CD14-positive monocyte (primary cell): ENCODE measurements around the gene SMARCA2. TPM values are rescaled to one million over a fixed set of nuclear protein-coding genes. Genes with fewer than 3 reads are reported as not detected.

Experiments used
- DNase-seq, 3 donors: peaks; one replicate each; pipeline ENCODE4 v3.0.0-alpha.2; 2011 to 2022
- H2AFZ ChIP-seq: 2 replicates; pipeline ENCODE4 v1.6.0; 2012; ENCODE audit warnings: mild to moderate bottlenecking, low read depth, low read length, inconsistent platforms; ENCODE audit not compliant: insufficient read depth, poor library complexity, severe bottlenecking
- H3K27ac ChIP-seq, 2 donors: 1 replicate in 1 of 2; 2 replicates in 1 of 2; pipeline ENCODE4 v1.5.1; 2012 to 2013; ENCODE audit warnings: low read length in 2 of 2, control low read depth in 1 of 2, inconsistent platforms in 1 of 2, low read depth in 1 of 2, mild to moderate bottlenecking in 1 of 2
- H3K27me3 ChIP-seq, 2 donors: one replicate each; pipeline versions ENCODE4 v1.6.0 to v1.6.1; 2011 to 2013; ENCODE audit warnings: low read length in 2 of 2; ENCODE audit not compliant: control insufficient read depth in 2 of 2, insufficient read depth in 2 of 2
- H3K36me3 ChIP-seq, 2 donors: replicated peaks in 1 of 2; 1 replicate in 1 of 2; 2 replicates in 1 of 2; pipeline versions ENCODE4 v1.5.1 to v1.6.1; 2012 to 2013; ENCODE audit warnings: low read length in 2 of 2, control low read depth in 1 of 2, inconsistent platforms in 1 of 2, mild to moderate bottlenecking in 1 of 2; ENCODE audit not compliant: insufficient read depth in 2 of 2, control insufficient read depth in 1 of 2
- H3K4me1 ChIP-seq, 2 donors: 1 replicate in 1 of 2; 2 replicates in 1 of 2; pipeline versions ENCODE4 v1.5.1 to v1.6.1; 2012 to 2013; ENCODE audit warnings: low read length in 2 of 2, control low read depth in 1 of 2, inconsistent platforms in 1 of 2, mild to moderate bottlenecking in 1 of 2, moderate library complexity in 1 of 2; ENCODE audit not compliant: insufficient read depth in 2 of 2, control insufficient read depth in 1 of 2
- H3K4me2 ChIP-seq: replicated peaks from 2 replicates; pipeline ENCODE3; 2012; ENCODE audit warnings: low read length, moderate library complexity, mild to moderate bottlenecking; ENCODE audit not compliant: poor library complexity, severe bottlenecking; ENCODE audit errors: extremely low read depth
- H3K4me3 ChIP-seq, 3 experiments: fragments of 200-600 bp in 1 of 3; sonication (generic) in 1 of 3; replicated peaks in 1 of 3; 1 replicate in 2 of 3; 2 replicates in 1 of 3; pipeline ENCODE4 v1.5.1; 2011 to 2013; ENCODE audit warnings: low read length in 3 of 3, mild to moderate bottlenecking in 3 of 3, control low read depth in 2 of 3, low read depth in 2 of 3, inconsistent platforms in 1 of 3, moderate library complexity in 1 of 3
- H3K79me2 ChIP-seq: 2 replicates; pipeline ENCODE4 v1.6.0; 2012; ENCODE audit warnings: mild to moderate bottlenecking, control low read depth, inconsistent platforms, low read length, moderate library complexity; ENCODE audit not compliant: insufficient read depth
- H3K9ac ChIP-seq: 2 replicates; pipeline ENCODE4 v1.6.0; 2017; ENCODE audit warnings: low read length, mild to moderate bottlenecking; ENCODE audit not compliant: insufficient read depth, poor library complexity, severe bottlenecking
- H3K9me3 ChIP-seq, 2 donors: replicated peaks in 1 of 2; 1 replicate in 1 of 2; 2 replicates in 1 of 2; pipeline versions ENCODE4 v1.5.1 to v1.6.1; 2012 to 2013; ENCODE audit warnings: low read length in 2 of 2, control low read depth in 1 of 2; ENCODE audit not compliant: control insufficient read depth in 1 of 2, insufficient read depth in 1 of 2
- H4K20me1 ChIP-seq: 2 replicates; pipeline ENCODE4 v1.6.0; 2012; ENCODE audit warnings: mild to moderate bottlenecking, low read length, control low read depth, moderate library complexity; ENCODE audit not compliant: insufficient read depth
- H3K27ac Mint-ChIP-seq, 7 donors: one replicate each; pipeline ENCODE4 v1.8.0; 2020; ENCODE audit warnings: mild to moderate bottlenecking in 7 of 7, mixed read lengths in 7 of 7, moderate library complexity in 6 of 7, inconsistent platforms in 2 of 7
- H3K27me3 Mint-ChIP-seq, 3 donors: one replicate each; pipeline ENCODE4 v1.8.0; 2021 to 2022; ENCODE audit warnings: low read depth in 3 of 3, mild to moderate bottlenecking in 3 of 3, mixed read lengths in 3 of 3, moderate library complexity in 3 of 3, inconsistent platforms in 1 of 3
- H3K36me3 Mint-ChIP-seq, 2 donors: one replicate each; pipeline ENCODE4 v1.8.0; 2020; ENCODE audit warnings: mixed read lengths in 2 of 2, inconsistent platforms in 1 of 2, mild to moderate bottlenecking in 1 of 2
- H3K4me1 Mint-ChIP-seq: one replicate; pipeline ENCODE4 v1.8.0; 2020; ENCODE audit warnings: mild to moderate bottlenecking, mixed read lengths
- H3K4me3 Mint-ChIP-seq, 2 donors: one replicate each; pipeline ENCODE4 v1.8.0; 2020; ENCODE audit warnings: mild to moderate bottlenecking in 2 of 2, mixed read lengths in 2 of 2, moderate library complexity in 1 of 2
- H3K9me3 Mint-ChIP-seq, 7 donors: one replicate each; pipeline ENCODE4 v1.8.0; 2020 to 2022; ENCODE audit warnings: mixed read lengths in 7 of 7, mild to moderate bottlenecking in 6 of 7, moderate library complexity in 6 of 7, inconsistent platforms in 2 of 7
- CTCF ChIP-seq: fragments of 200-600 bp; IDR thresholded peaks from one replicate; pipeline ENCODE4 v1.8.0; 2022; ENCODE audit warnings: antibody characterized with exemption, mild to moderate bottlenecking
- WGBS: methylation state at CpG from one replicate; pipeline ENCODE4 v1.1.5; 2013; ENCODE audit warnings: missing lambda C conversion rate; ENCODE audit not compliant: insufficient coverage; 5-methylcytosine and 5-hydroxymethylcytosine counted together
- intact Hi-C, 2 donors: fragments of 100-400 bp; cut with micrococcal nuclease; formaldehyde crosslinking; loops; one replicate each; pipeline versions ENCODE4 v1.15.0 to v1.15.1; 2023
- polyA plus RNA-seq, 3 donors: library from polyadenylated mRNA; depleted of rRNA in 1 of 3; unstranded in 2 of 3; stranded (reverse) in 1 of 3; fragments of 300-500 nt in 2 of 3; fragments of >200 nt in 1 of 3; fragmentation: Illumina TruSeq in 2 of 3; gene quantifications; 1 replicate in 2 of 3; 2 replicates in 1 of 3; pipeline ENCODE4 v1.2.3, GENCODE V29; 2012 to 2021

SMARCA2 gene
- polyA plus RNA-seq, 3 donors, result 11.0 to 54.7 (median 11.8) TPM

GRCh38 chr9:2216591-2216990 lies 201.4 kb downstream of the SMARCA2 start:
- Mint-ChIP-seq H3K4me1 (peaks cover 3% of the 10 kb centered on the region), H3K27me3 (peaks cover 0 to 2% (median 0%) of the 10 kb centered on the region in 3 donors), H3K36me3 (no peaks in the 10 kb centered on the region), H3K27ac (no peak overlapping the region), H3K4me3 (no peak overlapping the region), H3K9me3 (peaks cover 0 to 3% (median 0%) of the 10 kb centered on the region in 7 donors)
- Histone ChIP-seq H3K4me3 (no peak overlapping the region), H3K4me1 (no peaks in the 10 kb centered on the region), H3K9me3 (no peaks in the 10 kb centered on the region), H3K27ac (no peak overlapping the region), H3K9ac (no peak overlapping the region), H3K4me2 (no peak overlapping the region), H3K79me2 (no peaks in the 10 kb centered on the region), H3K27me3 (no peaks in the 10 kb centered on the region), H2AFZ (no peak overlapping the region), H4K20me1 (no peaks in the 10 kb centered on the region), H3K36me3 (no peaks in the 10 kb centered on the region)
- no peak for DNase-seq
- intact Hi-C loops, result no loop called here
- TF ChIP-seq CTCF, result no peak
- 95% methylated on average over 2 of the region's 2 CpGs for WGBS

DNA sequence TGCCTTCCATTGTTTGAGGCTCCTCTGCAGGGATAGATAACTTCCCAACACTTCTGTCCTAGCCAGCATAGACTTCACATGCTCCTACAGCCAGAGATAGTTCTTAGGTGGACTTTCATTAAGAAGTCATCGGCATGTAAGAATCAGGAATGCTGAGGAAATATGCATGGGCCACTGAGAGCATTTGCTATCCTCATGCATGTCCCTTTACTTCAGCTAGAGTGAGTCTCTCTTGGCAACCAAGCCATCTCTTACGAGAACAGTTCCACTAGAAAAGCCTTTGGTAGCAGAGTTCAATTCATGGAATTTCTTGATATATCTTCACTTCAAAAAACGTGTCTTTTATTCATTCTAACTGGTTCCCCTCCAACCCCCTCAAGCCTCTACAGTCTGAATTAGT lies 202.4 kb downstream of the SMARCA2 start:
- Histone ChIP-seq H3K9ac (no peak overlapping the region), H3K27ac (no peak overlapping the region), H3K9me3 (no peaks in the 10 kb centered on the region), H2AFZ (no peak overlapping the region), H3K79me2 (no peaks in the 10 kb centered on the region), H3K4me3 (no peak overlapping the region), H3K36me3 (no peaks in the 10 kb centered on the region), H3K27me3 (no peaks in the 10 kb centered on the region), H3K4me2 (no peak overlapping the region), H3K4me1 (no peaks in the 10 kb centered on the region), H4K20me1 (no peaks in the 10 kb centered on the region)
- no peak for TF ChIP-seq CTCF
- H3K27ac Mint-ChIP-seq, result no peak overlapping the region
- peaks cover 3% of the 10 kb centered on the region for H3K4me1 Mint-ChIP-seq
- peaks cover 0 to 4% (median 3%) of the 10 kb centered on the region in 7 donors for H3K9me3 Mint-ChIP-seq
- no peak overlapping the region for H3K4me3 Mint-ChIP-seq
- no peaks in the 10 kb centered on the region for H3K36me3 Mint-ChIP-seq
- intact Hi-C loops, result no loop called here
- H3K27me3 Mint-ChIP-seq, result peaks cover 0 to 2% (median 0%) of the 10 kb centered on the region in 3 donors
- WGBS, result 100% methylated on average over 1 of the region's 3 CpGs
- DNase-seq, result no peak
